HG02870 (cell line): ENCODE measurements around the gene FAM3B.

Experiments
- ATAC-seq: cut with Tn5 transposase; IDR thresholded peaks from one replicate; pipeline ENCODE4 v1.9.1; 2021; ENCODE audit warnings: mild to moderate bottlenecking, moderate library complexity; ENCODE audit not compliant: unreplicated experiment

Gene FAM3B

DNA sequence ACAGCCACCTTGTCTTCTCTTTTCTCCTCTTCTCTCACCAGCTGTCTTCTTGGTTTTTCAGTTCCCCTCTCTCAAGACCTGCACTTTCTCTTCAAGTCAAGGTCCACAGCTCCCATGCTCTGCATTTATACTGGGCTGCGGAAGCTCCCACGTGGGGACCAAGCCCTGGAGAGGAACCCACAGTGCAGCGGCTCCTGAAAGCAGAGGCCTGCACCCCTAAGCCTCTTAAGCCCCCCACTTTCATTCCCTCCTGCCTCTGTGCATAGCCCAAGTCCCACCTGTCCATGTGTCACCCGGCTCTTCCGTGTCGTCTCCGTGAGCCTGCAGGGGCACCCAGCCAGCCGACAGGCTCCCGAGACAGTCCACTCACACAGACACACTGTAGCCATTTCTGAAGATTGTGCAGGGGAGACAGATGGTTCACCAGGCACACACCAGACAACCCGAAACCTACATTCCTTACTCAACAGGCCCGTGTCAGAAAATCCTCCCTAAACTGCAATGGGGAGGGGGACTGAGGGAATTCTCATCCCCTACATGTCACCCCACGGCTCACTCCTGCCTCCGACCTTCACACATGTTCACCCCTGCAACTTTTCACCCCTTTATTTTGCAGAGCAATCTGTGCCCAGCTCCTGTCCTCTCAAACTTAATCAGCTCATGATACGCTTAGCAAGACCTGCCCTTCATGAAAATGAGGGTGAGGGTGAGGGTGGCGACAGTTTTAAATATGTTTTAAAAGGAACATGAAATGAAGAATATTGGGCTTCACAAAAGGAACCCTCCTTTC is 51.5 kb downstream of the FAM3B start:
- peak; percentile 72 for ATAC-seq

- no peak for ATAC-seq
These were observed 52.1 kb downstream of the FAM3B start for GRCh38 chr21:41368735-41369104.

- ATAC-seq: peak; percentile 32
These were observed 52.7 kb downstream of the FAM3B start for GRCh38 chr21:41369105-41369919.

DNA sequence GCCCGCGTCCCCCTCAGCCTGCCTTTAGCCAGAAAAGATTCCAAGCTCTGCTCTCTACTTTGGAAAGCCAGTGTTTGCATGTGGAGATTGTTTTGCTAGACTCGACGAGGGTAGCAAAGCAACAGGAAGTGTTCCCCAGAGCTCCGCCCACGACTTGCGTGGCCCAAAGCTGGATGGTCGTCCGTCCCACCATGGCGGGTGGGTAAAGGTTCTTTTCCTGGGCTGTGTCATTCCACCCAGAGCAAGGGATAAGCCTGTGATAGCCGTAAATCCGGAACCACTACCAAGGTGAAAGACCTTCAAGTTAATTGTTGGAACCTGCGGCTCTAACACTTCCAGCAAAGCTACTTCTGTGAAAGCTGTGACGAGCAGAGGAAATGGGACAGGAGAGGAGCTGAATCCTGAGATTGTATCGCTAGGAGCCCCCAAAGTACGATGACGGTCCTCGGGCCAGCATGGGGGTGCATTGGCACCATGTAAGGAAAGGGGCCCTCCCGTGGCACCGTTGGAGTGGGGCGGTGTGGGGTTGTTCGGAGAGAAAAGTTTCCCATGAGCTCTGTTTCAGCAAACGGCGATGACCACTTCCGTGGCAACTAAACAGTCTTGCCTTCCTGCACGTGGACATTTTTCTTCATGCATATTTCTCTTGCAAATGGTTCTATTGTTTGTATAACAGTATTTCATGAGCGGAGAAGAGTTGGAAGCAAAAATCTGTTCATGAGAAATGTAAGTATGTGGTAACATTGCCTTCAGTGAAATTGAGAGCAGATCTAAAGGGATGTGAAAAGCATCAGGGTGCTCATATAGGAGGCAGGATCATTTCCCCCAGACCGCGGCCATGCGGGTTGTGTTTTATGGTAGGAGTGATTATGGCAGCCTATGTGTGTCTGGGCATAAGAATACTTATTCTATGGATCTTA is 53.6 kb downstream of the FAM3B start:
- no peak for ATAC-seq

DNA sequence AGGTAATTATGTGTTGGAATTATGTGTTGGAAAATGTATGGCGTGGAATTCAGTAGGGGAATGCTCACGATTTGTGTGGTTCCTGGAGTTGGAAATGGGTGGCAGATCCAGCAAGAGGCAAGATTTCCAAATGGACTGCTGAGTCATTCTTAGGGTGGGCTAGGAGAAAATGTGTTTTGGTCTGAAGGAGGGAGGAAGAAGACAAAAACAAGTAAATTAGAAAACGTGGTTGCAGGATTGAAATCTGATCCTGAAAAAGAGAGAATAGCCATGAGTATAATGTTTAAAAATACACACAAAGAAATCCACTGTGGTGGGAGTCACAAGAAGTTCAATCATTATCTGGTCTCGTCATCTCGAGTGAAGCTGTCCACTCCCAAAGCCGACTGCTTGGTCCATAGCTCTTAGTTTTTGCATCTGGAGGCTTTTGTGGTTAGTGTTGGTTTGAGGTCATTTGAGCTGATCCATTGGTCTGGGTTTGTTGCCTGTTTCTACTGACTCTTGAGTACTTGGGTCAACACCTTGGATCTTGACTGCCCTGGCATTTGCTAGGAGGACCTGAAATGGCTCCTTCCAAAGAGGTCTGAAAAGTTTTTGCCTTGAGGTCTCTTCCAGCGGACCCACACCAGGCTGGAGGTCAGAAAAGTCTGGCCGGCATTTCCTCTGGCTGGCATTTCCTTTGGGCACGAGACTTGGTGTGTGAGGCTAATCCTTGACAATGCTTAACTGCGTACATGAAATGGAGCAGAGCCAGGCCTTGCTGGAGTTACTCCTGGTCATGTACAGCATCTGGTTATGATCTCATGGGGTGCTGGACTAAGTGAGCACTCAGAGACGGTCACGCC is 54.5 kb downstream of the FAM3B start:
- no peak for ATAC-seq

DNA sequence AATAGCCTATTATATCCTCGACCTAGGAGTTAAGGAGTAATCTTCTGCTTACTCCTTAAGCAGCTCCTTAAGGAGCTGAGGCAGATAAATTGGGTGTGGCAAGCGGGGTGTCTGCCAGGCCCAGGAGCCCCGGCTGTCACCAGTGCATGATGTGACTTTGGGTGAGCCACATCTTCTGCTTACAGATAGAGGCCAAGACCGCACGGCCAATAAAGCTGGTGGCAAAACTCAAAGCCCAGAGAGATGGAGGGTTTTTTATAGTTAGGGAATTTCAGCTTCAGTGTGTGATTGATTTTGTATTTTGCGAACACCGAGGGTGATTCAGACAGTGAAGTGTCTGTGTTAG is 55.1 kb downstream of the FAM3B start:
- no peak for ATAC-seq

DNA sequence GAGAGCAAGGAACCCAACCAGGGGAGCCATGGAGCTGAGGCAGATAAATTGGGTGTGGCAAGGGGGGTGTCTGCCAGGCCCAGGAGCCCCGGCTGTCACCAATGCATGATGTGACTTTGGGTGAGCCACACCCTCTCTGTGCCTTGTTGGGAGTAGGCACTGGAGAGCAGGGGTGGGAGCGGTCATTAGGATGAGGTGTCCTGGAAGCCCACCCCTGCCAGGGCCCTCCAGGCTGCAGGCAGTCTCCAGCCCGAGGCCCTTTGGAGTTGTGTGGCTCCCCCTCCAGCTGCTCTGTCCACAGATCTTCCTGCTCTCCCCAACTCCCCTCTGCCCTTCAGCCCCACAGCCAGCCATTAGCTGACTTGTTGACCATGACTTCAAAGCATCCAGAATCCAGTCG is 56.7 kb downstream of the FAM3B start:
- no peak for ATAC-seq

DNA sequence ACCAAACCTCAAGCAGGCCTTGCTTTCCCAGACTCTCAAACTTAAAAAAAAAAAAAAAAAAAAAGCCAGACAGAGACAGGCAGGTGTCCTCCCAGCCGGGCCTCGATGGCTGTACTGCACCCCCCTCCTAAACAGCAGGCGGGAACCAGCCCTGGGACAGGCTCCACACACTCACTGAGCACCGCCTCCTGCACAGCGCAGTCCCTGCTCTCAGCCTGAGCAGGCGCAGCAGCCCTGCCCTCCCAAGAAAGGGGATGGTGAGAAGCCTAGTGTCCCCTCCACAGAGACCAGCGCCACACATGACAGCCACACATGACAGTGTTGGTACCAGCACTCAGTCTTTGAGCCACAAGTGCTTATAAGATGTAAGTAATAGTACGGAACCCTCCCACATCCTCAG is 57.2 kb downstream of the FAM3B start:
- no peak for ATAC-seq

- no peak for ATAC-seq
These were observed 57.6 kb downstream of the FAM3B start for GRCh38 chr21:41374177-41374712.

DNA sequence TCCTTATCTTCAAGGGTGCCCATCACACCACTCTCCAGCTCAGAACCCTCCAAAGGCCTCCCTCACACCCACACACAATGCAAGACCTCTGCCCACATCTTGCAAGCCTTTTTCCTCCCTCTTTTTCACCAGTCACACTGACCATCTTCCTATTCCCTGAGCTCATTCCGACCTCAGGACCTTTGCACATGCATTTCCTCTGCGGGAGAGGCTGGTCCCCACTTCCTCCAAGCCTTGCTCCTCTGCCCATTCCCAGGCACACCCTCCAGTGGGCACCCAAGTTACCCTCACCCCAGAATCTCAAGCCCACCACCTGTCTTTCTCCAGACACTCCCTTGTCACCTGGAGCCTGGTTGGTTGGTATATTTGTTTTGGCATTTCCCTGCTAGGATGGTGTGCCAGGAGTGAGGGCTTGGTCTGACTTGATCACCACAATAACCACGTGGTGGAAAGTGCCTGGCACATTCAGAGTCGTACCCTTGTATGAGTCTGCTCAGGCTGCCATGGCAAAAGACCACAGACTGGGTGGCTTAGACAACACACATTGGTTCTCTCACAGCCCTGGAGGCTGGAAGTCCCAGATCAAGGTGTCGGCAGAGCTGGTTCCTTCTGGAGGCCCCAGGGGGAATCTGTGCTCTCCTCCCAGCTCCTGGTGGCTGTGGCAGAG is 58.4 kb downstream of the FAM3B start:
- ATAC-seq: no peak

DNA sequence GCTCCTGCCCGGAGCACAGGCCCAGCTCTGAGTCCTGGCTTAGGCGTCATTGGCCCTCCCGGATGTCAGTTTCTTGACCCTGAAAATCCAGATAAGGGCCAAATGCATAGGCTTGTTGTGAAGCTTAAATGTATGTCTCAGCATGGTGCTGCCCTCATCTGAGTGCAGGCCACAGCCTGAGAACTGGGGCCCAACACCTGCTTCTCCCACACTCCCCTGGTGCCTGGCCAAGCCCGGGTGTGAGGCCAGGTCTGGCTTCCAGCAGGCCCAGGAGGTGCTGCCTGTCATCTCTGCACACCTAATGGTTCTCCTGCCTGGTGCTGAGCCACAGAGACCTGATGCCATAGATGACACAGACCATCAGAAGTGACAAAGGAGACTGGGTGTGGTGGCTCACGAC is 59.3 kb downstream of the FAM3B start:
- ATAC-seq: no peak

DNA sequence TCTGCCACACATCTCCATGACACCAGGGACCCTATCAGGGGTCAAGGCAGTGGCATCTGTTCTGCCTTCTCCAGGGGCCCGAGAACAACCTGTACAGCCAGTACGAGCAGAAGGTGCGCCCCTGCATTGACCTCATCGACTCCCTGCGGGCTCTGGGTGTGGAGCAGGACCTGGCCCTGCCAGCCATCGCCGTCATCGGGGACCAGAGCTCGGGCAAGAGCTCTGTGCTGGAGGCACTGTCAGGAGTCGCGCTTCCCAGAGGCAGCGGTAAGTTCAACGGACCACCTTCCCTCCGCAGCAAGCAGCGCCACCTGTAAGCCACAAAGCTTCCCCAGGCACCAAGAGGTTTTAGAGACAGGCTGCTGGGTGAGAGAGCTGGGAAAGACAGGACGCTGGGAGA is 61.1 kb downstream of the FAM3B start:
- ATAC-seq: no peak

GRCh38 chr21:41378849-41379248 is 62.2 kb downstream of the FAM3B start:
- no peak for ATAC-seq

- no peak for ATAC-seq
These were observed 63.3 kb downstream of the FAM3B start for GRCh38 chr21:41379901-41380300.

GRCh38 chr21:41381731-41382130 is 65.1 kb downstream of the FAM3B start:
- ATAC-seq: no peak

DNA sequence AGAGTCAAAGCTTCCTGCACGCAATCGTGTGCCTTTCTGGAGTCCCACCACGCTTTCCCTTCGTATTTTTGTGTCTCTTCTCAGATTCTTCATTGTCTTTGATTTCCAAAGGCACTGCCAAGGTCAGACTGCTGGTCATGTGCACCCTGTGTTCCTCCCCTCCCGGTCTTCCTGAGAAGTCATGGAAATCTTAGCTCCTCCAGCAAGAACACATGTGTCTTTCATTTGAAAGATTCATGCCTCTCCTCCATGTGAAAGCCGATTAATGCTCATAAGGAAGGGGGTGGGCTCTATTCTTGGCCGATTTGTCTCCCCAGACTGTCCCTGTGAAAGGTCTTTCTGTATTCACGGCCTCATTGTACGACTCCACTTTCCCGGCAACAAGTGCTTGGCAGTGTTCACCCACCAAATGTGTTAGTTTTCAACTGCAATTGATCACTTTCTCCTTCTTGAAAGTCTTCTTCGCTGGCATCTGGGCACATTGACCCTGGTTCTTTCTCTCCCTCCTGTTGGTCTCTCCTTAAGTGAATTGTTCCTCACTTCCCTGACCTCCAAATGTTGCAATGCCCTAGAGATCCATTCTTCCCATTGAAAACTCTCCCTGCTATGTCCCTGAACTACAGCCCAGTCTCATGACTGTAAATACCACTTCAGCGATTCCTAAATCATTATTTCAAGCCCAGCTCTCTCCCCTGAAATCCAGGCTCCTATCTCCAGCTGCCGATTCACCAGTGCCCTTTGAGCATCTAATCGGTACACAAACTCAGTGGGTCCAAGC is 70.6 kb downstream of the FAM3B start:
- ATAC-seq: no peak

GRCh38 chr21:41387824-41388223 is 71.2 kb downstream of the FAM3B start:
- ATAC-seq: no peak

- no peak for ATAC-seq
These were observed 71.7 kb downstream of the FAM3B start for GRCh38 chr21:41388259-41388658.
